HFFc6 (cell line): ENCODE data around the gene COL8A1. TPM values are rescaled to one million over a fixed set of nuclear protein-coding genes. Genes with fewer than 3 reads are reported as not detected.

Experiments used
- DNase-seq: peaks from one replicate; pipeline ENCODE4 v3.0.0-alpha.2; 2018
- H3K27ac Mint-ChIP-seq: 2 replicates; pipeline ENCODE4 v1.8.0; 2020; ENCODE audit warnings: mild to moderate bottlenecking, mixed read lengths
- H3K27me3 Mint-ChIP-seq: 2 replicates; pipeline ENCODE4 v1.8.0; 2021; ENCODE audit warnings: mild to moderate bottlenecking, moderate library complexity, mixed read lengths; ENCODE audit not compliant: insufficient read depth
- H3K36me3 Mint-ChIP-seq: 2 replicates; pipeline ENCODE4 v1.8.0; 2021; ENCODE audit warnings: low read depth, mixed read lengths
- H3K4me1 Mint-ChIP-seq: 2 replicates; pipeline ENCODE4 v1.8.0; 2020; ENCODE audit warnings: low read depth, mixed read lengths
- H3K4me3 Mint-ChIP-seq: 2 replicates; pipeline ENCODE4 v1.8.0; 2020; ENCODE audit warnings: mild to moderate bottlenecking, moderate library complexity, mixed read lengths
- H3K9me3 Mint-ChIP-seq: 2 replicates; pipeline ENCODE4 v1.8.0; 2020; ENCODE audit warnings: mild to moderate bottlenecking, mixed read lengths
- CTCF ChIP-seq: fragments of 200-600 bp; sonication (generic); IDR thresholded peaks from 2 replicates; pipeline ENCODE4 v1.5.0; 2021; ENCODE audit warnings: antibody characterized with exemption, mild to moderate bottlenecking
- total RNA-seq, 6 experiments: library from RNA; stranded (reverse); fragmentation: NEBNext Ultra II Directional; extraction: Animal tissue kit (Norgen Biotek cat#: 25700); gene quantifications; 2 replicates in 1 of 6; 3 replicates in 5 of 6; pipeline ENCODE4 v1.2.3, GENCODE V29; 2021

COL8A1 gene
- total RNA-seq, 6 experiments from 2014 or later, result 27.3 to 88.7 (median 30.1) TPM

- H3K27ac Mint-ChIP-seq, result no peak overlapping the region
- H3K9me3 Mint-ChIP-seq, result no peaks in the 10 kb centered on the region
- TF ChIP-seq CTCF, result no peak
- no peak overlapping the region for H3K4me3 Mint-ChIP-seq
- no peaks in the 10 kb centered on the region for H3K36me3 Mint-ChIP-seq
- H3K27me3 Mint-ChIP-seq, result no peaks in the 10 kb centered on the region
- peaks cover 16% of the 10 kb centered on the region for H3K4me1 Mint-ChIP-seq
- no peak for DNase-seq
These were observed 195.3 kb downstream of the COL8A1 start for GRCh38 chr3:99833617-99834205.

GRCh38 chr3:99834211-99834957 lies 196.0 kb downstream of the COL8A1 start:
- Mint-ChIP-seq H3K27me3 (no peaks in the 10 kb centered on the region), H3K27ac (no peak overlapping the region), H3K4me1 (peaks cover 12% of the 10 kb centered on the region), H3K36me3 (no peaks in the 10 kb centered on the region), H3K9me3 (no peaks in the 10 kb centered on the region), H3K4me3 (no peak overlapping the region)
- no peak for TF ChIP-seq CTCF
- DNase-seq, result no peak

- Mint-ChIP-seq H3K4me1 (peaks cover 12% of the 10 kb centered on the region), H3K9me3 (no peaks in the 10 kb centered on the region), H3K36me3 (no peaks in the 10 kb centered on the region), H3K27ac (no peak overlapping the region), H3K4me3 (no peak overlapping the region), H3K27me3 (no peaks in the 10 kb centered on the region)
- no peak for TF ChIP-seq CTCF
- no peak for DNase-seq
These were observed 198.3 kb downstream of the COL8A1 start for GRCh38 chr3:99836681-99837080.

- TF ChIP-seq CTCF, result no peak
- Mint-ChIP-seq H3K4me3 (no peak overlapping the region), H3K4me1 (peaks cover 12% of the 10 kb centered on the region)
These were observed 199.3 kb downstream of the COL8A1 start for GRCh38 chr3:99837715-99838114.

GRCh38 chr3:99838755-99839154 lies 200.4 kb downstream of the COL8A1 start:
- H3K9me3 Mint-ChIP-seq, result no peaks in the 10 kb centered on the region
- no peaks in the 10 kb centered on the region; the same call in 1 of the 2 replicates for H3K27me3 Mint-ChIP-seq
- TF ChIP-seq CTCF, result no peak
- DNase-seq, result no peak
- H3K4me3 Mint-ChIP-seq, result no peak overlapping the region
- no peak overlapping the region for H3K27ac Mint-ChIP-seq
- peaks cover 12% of the 10 kb centered on the region for H3K4me1 Mint-ChIP-seq
- H3K36me3 Mint-ChIP-seq, result no peaks in the 10 kb centered on the region

More at GRCh38 chr3:99837715-99838114, 199.3 kb downstream of the COL8A1 start:
- no peak overlapping the region for H3K27ac Mint-ChIP-seq
- H3K27me3 Mint-ChIP-seq, result no peaks in the 10 kb centered on the region
- no peaks in the 10 kb centered on the region for H3K9me3 Mint-ChIP-seq
- no peak for DNase-seq
- no peaks in the 10 kb centered on the region for H3K36me3 Mint-ChIP-seq
